K562 (cell line): ENCODE measurements around the gene MTARC2. TPM values are rescaled to one million over a fixed set of nuclear protein-coding genes. Genes with fewer than 3 reads are reported as not detected.

Source experiments
- ADNP ChIP-seq: fragments of 200-800 bp; sonication (Bioruptor generic); IDR thresholded peaks from 2 replicates; pipeline ENCODE4 v1.6.1; 2016; ENCODE audit warnings: missing genetic modification characterization, missing compliant biosample characterization
- ARNT ChIP-seq, 2 experiments: fragments of 450-650 bp; IDR thresholded peaks; 2 replicates each; pipeline ENCODE4 v1.6.1; 2016; ENCODE audit warnings: mild to moderate bottlenecking in 1 of 2
- CHD2 ChIP-seq: IDR thresholded peaks from 2 replicates; pipeline ENCODE4 v1.6.1; 2011; ENCODE audit warnings: low read depth, low read length
- CHD4 ChIP-seq: fragments of 200-600 bp; sonication (generic); IDR thresholded peaks from 3 replicates; pipeline ENCODE4 v1.6.1; 2012; ENCODE audit warnings: low read depth, mild to moderate bottlenecking, mixed read lengths, low read length, inconsistent platforms; ENCODE audit not compliant: insufficient read depth, insufficient replicate concordance, poor library complexity, severe bottlenecking
- DACH1 ChIP-seq: fragments of 450-650 bp; IDR thresholded peaks from 2 replicates; pipeline ENCODE4 v1.6.1; 2018; ENCODE audit not compliant: partially characterized antibody
- GTF2A2 ChIP-seq: IDR thresholded peaks from 2 replicates; pipeline ENCODE4 v1.6.1; 2016; ENCODE audit warnings: mild to moderate bottlenecking, missing genetic modification characterization, missing compliant biosample characterization
- HDAC2 ChIP-seq: fragments of 450-650 bp; IDR thresholded peaks from 2 replicates; pipeline ENCODE4 v1.6.1; 2016; ENCODE audit warnings: mild to moderate bottlenecking
- ILK ChIP-seq: fragments of 450-650 bp; IDR thresholded peaks from 2 replicates; pipeline ENCODE4 v1.6.1; 2016; ENCODE audit warnings: missing genetic modification characterization, low read depth, mild to moderate bottlenecking, missing compliant biosample characterization, moderate library complexity, borderline replicate concordance
- NELFE ChIP-seq: IDR thresholded peaks from 2 replicates; pipeline ENCODE4 v1.6.1; 2011; ENCODE audit warnings: mild to moderate bottlenecking; ENCODE audit not compliant: insufficient read depth, insufficient read length
- RBM22 ChIP-seq: fragments of 200-400 bp; formaldehyde crosslinking; IDR thresholded peaks from 2 replicates; pipeline ENCODE4 v1.6.1; 2018; ENCODE audit warnings: low read length, low read depth; ENCODE audit not compliant: poor library complexity, severe bottlenecking
- ZNF217 ChIP-seq: sonication (generic); formaldehyde crosslinking; IDR thresholded peaks from 2 replicates; pipeline ENCODE4 v1.8.0; 2022; ENCODE audit warnings: mild to moderate bottlenecking, missing genetic modification reagents
- ZNF780A ChIP-seq: fragments of 250-450 bp; sonication (Bioruptor Pico); IDR thresholded peaks from 2 replicates; pipeline ENCODE4 v1.5.0; 2021; ENCODE audit warnings: mild to moderate bottlenecking
- polyA plus RNA-seq, 8 experiments: library from polyadenylated mRNA; depleted of rRNA in 4 of 8; stranded (reverse) in 5 of 8; unstranded in 3 of 8; fragments of >200 nt; fragmentation: Nextera tagmentation in 2 of 8; fragmentation: Illumina TruSeq in 1 of 8; extraction: Ambion mirVana in 2 of 8; extraction: Trizol in 1 of 8; gene quantifications; 2 replicates each; pipeline versions ENCODE4 v1.2.1 to v1.2.3, GENCODE V29; 2011 to 2014; ENCODE audit warnings: inconsistent platforms in 1 of 8, missing spikeins in 1 of 8
- total RNA-seq, 7 experiments: library from RNA; depleted of rRNA in 6 of 7; stranded (reverse); fragments of >200 nt in 6 of 7; fragmentation: Illumina TruSeq in 2 of 7; extraction: Trizol in 2 of 7; gene quantifications; 2 replicates each; pipeline versions ENCODE4 v1.2.1 to v1.2.3, GENCODE V29; 2011 to 2021; ENCODE audit warnings: low replicate concordance in 1 of 7
- TF ChIP-seq, protein P1 (sequence below): fragments of 200-600 bp; sonication (generic); IDR thresholded peaks from one replicate; pipeline ENCODE4 v1.6.1; 2012; ENCODE audit warnings: mild to moderate bottlenecking, low read depth, low read length, inconsistent platforms
- TF ChIP-seq, protein P2 (sequence below): fragments of 450-650 bp; conservative IDR thresholded peaks from 2 replicates; pipeline ENCODE4 v1.6.1; 2016; ENCODE audit warnings: missing genetic modification characterization, low read depth, mild to moderate bottlenecking, control low read depth, missing compliant biosample characterization
- TF ChIP-seq, protein P3 (sequence below): fragments of 450-650 bp; IDR thresholded peaks from 2 replicates; pipeline ENCODE4 v1.6.1; 2016; ENCODE audit warnings: missing biosample characterization, missing genetic modification characterization

Gene MTARC2
- total and polyA plus RNA-seq, 9 of the 15 experiments (the other 6 are each of a cell fraction or from before 2014, with no cell fraction given), result 0.03 to 0.35 TPM; not detected in 7

DNA sequence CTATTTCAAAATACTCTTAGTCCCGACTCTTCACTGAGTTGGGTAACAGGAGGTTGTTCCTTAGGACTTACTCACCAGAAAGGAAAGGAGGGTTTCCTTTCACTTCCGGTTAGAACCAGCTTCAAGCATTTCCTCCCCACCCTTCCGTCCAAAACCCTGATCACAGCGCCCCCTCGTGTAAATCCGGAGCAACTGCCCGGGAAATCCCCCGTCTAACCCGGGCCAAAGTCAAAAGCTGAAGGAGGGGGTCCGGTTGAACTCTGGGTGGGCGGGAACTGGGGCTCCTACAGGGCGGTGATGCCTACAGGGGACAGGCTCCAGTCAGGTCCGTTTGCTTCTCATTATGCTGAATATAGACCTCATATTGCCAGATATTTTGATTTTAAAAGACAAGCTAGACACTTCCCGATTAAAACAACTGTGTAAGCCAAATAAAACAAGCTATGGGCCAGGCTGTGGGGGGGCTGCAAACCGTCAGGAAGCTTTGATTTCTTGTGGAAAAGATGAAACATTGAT is 15.0 kb upstream of the MTARC2 start (continued):
- TF ChIP-seq, protein P1, sequence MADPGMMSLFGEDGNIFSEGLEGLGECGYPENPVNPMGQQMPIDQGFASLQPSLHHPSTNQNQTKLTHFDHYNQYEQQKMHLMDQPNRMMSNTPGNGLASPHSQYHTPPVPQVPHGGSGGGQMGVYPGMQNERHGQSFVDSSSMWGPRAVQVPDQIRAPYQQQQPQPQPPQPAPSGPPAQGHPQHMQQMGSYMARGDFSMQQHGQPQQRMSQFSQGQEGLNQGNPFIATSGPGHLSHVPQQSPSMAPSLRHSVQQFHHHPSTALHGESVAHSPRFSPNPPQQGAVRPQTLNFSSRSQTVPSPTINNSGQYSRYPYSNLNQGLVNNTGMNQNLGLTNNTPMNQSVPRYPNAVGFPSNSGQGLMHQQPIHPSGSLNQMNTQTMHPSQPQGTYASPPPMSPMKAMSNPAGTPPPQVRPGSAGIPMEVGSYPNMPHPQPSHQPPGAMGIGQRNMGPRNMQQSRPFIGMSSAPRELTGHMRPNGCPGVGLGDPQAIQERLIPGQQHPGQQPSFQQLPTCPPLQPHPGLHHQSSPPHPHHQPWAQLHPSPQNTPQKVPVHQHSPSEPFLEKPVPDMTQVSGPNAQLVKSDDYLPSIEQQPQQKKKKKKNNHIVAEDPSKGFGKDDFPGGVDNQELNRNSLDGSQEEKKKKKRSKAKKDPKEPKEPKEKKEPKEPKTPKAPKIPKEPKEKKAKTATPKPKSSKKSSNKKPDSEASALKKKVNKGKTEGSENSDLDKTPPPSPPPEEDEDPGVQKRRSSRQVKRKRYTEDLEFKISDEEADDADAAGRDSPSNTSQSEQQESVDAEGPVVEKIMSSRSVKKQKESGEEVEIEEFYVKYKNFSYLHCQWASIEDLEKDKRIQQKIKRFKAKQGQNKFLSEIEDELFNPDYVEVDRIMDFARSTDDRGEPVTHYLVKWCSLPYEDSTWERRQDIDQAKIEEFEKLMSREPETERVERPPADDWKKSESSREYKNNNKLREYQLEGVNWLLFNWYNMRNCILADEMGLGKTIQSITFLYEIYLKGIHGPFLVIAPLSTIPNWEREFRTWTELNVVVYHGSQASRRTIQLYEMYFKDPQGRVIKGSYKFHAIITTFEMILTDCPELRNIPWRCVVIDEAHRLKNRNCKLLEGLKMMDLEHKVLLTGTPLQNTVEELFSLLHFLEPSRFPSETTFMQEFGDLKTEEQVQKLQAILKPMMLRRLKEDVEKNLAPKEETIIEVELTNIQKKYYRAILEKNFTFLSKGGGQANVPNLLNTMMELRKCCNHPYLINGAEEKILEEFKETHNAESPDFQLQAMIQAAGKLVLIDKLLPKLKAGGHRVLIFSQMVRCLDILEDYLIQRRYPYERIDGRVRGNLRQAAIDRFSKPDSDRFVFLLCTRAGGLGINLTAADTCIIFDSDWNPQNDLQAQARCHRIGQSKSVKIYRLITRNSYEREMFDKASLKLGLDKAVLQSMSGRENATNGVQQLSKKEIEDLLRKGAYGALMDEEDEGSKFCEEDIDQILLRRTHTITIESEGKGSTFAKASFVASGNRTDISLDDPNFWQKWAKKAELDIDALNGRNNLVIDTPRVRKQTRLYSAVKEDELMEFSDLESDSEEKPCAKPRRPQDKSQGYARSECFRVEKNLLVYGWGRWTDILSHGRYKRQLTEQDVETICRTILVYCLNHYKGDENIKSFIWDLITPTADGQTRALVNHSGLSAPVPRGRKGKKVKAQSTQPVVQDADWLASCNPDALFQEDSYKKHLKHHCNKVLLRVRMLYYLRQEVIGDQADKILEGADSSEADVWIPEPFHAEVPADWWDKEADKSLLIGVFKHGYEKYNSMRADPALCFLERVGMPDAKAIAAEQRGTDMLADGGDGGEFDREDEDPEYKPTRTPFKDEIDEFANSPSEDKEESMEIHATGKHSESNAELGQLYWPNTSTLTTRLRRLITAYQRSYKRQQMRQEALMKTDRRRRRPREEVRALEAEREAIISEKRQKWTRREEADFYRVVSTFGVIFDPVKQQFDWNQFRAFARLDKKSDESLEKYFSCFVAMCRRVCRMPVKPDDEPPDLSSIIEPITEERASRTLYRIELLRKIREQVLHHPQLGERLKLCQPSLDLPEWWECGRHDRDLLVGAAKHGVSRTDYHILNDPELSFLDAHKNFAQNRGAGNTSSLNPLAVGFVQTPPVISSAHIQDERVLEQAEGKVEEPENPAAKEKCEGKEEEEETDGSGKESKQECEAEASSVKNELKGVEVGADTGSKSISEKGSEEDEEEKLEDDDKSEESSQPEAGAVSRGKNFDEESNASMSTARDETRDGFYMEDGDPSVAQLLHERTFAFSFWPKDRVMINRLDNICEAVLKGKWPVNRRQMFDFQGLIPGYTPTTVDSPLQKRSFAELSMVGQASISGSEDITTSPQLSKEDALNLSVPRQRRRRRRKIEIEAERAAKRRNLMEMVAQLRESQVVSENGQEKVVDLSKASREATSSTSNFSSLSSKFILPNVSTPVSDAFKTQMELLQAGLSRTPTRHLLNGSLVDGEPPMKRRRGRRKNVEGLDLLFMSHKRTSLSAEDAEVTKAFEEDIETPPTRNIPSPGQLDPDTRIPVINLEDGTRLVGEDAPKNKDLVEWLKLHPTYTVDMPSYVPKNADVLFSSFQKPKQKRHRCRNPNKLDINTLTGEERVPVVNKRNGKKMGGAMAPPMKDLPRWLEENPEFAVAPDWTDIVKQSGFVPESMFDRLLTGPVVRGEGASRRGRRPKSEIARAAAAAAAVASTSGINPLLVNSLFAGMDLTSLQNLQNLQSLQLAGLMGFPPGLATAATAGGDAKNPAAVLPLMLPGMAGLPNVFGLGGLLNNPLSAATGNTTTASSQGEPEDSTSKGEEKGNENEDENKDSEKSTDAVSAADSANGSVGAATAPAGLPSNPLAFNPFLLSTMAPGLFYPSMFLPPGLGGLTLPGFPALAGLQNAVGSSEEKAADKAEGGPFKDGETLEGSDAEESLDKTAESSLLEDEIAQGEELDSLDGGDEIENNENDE, result no peak
- TF ChIP-seq ARNT (IDR thresholded peaks at IDR 0.05), result no peak
- TF ChIP-seq, protein P2, sequence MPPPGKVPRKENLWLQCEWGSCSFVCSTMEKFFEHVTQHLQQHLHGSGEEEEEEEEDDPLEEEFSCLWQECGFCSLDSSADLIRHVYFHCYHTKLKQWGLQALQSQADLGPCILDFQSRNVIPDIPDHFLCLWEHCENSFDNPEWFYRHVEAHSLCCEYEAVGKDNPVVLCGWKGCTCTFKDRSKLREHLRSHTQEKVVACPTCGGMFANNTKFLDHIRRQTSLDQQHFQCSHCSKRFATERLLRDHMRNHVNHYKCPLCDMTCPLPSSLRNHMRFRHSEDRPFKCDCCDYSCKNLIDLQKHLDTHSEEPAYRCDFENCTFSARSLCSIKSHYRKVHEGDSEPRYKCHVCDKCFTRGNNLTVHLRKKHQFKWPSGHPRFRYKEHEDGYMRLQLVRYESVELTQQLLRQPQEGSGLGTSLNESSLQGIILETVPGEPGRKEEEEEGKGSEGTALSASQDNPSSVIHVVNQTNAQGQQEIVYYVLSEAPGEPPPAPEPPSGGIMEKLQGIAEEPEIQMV (tag), result no peak
- TF ChIP-seq ILK (tag), result no peak
- no peak for TF ChIP-seq CHD4
- TF ChIP-seq ZNF780A (CRISPR knock-in tag), result no peak
- no peak for TF ChIP-seq ADNP (tag)
- TF ChIP-seq DACH1, result no peak
- TF ChIP-seq RBM22, result no peak
- TF ChIP-seq GTF2A2 (tag), result no peak
- TF ChIP-seq NELFE, result no peak
- TF ChIP-seq, protein P3, sequence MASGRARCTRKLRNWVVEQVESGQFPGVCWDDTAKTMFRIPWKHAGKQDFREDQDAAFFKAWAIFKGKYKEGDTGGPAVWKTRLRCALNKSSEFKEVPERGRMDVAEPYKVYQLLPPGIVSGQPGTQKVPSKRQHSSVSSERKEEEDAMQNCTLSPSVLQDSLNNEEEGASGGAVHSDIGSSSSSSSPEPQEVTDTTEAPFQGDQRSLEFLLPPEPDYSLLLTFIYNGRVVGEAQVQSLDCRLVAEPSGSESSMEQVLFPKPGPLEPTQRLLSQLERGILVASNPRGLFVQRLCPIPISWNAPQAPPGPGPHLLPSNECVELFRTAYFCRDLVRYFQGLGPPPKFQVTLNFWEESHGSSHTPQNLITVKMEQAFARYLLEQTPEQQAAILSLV (tag), result no peak
- TF ChIP-seq HDAC2, result no peak
- TF ChIP-seq CHD2, result no peak
- TF ChIP-seq ZNF217 (CRISPR knock-in tag), result no peak
